Measurements from ENCODE around the gene FOXRED2.
"Not testable (repeated sequence)": the region's sequence is repeated elsewhere in the genome, so short reads cannot be mapped to it uniquely, and the experiment has no call there.

DNA sequence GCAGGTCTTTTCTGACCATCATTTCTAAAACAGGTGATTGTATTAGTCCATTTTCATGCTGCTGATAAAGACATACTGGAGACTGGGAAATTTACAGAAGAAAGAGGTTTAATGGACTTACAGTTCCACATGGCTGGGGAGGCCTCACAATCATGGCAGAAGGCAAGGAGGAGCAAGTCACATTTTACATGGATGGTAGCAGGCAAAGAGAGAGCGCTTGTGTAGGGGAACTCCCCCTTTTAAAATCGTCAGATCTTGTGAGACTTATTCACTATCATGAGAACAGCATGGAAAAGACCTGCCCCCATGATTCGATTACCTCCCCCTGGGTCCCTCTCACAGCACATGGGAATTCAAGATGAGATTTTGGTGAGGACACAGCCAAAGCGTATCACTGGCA lies 26.5 kb upstream of the FOXRED2 start:
- not testable (repeated sequence) for TF ChIP-seq CTCF, POLR2A, POLR2AphosphoS5 (IDR thresholded peaks at IDR 0.05)

Data from stomach (tissue), 4 donors.